Fibroblast of the aortic adventitia (primary cell): ENCODE measurements around the gene HOXB4. TPM values are rescaled to one million over a fixed set of nuclear protein-coding genes. Genes with fewer than 3 reads are reported as not detected.

ENCODE experiments used
- DNase-seq: peaks from one replicate; pipeline ENCODE4 v3.0.0-alpha.2; 2010; ENCODE audit warnings: low read depth
- H3K4me3 ChIP-seq: 2 replicates; pipeline ENCODE4 v1.5.1; 2011; ENCODE audit warnings: low read depth, mild to moderate bottlenecking, control low read depth, low read length, moderate library complexity
- CTCF ChIP-seq: IDR thresholded peaks from 2 replicates; pipeline ENCODE4 v1.5.1; 2011; ENCODE audit warnings: mild to moderate bottlenecking, low read length, control low read depth, inconsistent platforms; ENCODE audit not compliant: insufficient read depth
- total RNA-seq: library from RNA; depleted of rRNA; stranded (reverse); fragments of >200 nt; gene quantifications from 2 replicates; pipeline ENCODE4 v1.2.3, GENCODE V29; 2012; ENCODE audit warnings: low replicate concordance

Gene HOXB4
- total RNA-seq, 1 donor: 3.8 TPM

GRCh38 chr17:48565925-48566710, 12.0 kb downstream of the HOXB4 start:
- no peak for TF ChIP-seq CTCF
- no peak overlapping the region for H3K4me3 ChIP-seq
- no peak for DNase-seq

- peak overlapping the region; percentile 67 for H3K4me3 ChIP-seq
- TF ChIP-seq CTCF: no peak
- DNase-seq: no peak
Observed at GRCh38 chr17:48565022-48565554, 13.1 kb downstream of the HOXB4 start.

GRCh38 chr17:48564188-48565021, 13.7 kb downstream of the HOXB4 start:
- TF ChIP-seq CTCF: no peak
- H3K4me3 ChIP-seq: peak overlapping the region; percentile 67
- peak; percentile 36 for DNase-seq

- H3K4me3 ChIP-seq: peak overlapping the region; percentile 67
Observed at GRCh38 chr17:48563867-48564187, 14.3 kb downstream of the HOXB4 start.

GRCh38 chr17:48563385-48563838, 14.7 kb downstream of the HOXB4 start:
- H3K4me3 ChIP-seq: peak overlapping the region; percentile 67
- peak; percentile 28 for DNase-seq
- TF ChIP-seq CTCF: no peak

More at GRCh38 chr17:48563867-48564187, 14.3 kb downstream of the HOXB4 start:
- TF ChIP-seq CTCF: no peak
- no peak for DNase-seq

GRCh38 chr17:48562934-48563333, 15.2 kb downstream of the HOXB4 start:
- DNase-seq: no peak
- TF ChIP-seq CTCF: no peak
- H3K4me3 ChIP-seq: peak overlapping the region; percentile 67
